GM18858 (cell line): ENCODE data around the gene B3GLCT.

ENCODE experiments used
- ATAC-seq: cut with Tn5 transposase; IDR thresholded peaks from one replicate; pipeline ENCODE4 v1.9.1; 2021; ENCODE audit not compliant: unreplicated experiment

B3GLCT gene

DNA sequence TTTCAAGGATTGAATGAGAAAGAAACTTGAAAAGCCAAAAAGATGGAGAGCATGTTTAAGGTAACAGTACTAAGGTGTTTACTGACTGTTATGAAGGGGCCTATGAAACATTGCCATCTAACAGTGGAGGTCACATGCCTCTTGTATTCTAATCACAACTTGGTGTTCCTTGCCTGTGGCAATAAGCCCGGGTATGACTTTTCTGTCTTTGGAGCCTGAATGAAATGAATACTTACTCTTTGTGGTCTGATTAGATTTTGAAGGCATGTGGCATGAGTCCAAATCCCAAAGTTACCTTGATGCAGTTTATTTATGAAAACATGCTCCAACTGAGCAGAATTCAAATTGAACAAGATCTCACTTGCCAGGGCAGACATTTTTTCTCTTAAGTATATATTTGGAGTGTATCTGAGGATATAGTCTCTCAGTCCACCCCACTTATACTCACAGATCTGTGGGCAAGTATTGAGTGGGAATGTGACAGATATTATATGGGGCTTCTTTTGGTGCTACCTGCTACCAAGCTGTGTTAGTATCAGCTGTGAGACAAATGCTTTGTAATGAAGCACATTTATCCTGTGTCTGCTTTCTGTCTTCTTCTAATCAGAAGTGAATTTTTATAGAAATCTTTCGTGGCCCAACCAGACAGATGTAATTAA, 67.5 kb downstream of the B3GLCT start:
- no peak for ATAC-seq

GRCh38 chr13:31274390-31274789, 74.6 kb downstream of the B3GLCT start:
- no peak for ATAC-seq

GRCh38 chr13:31276421-31276820, 76.6 kb downstream of the B3GLCT start:
- no peak for ATAC-seq

- ATAC-seq: no peak
Observed at GRCh38 chr13:31278869-31279268, 79.1 kb downstream of the B3GLCT start.

- no peak for ATAC-seq
Observed at GRCh38 chr13:31282741-31283455, 83.1 kb downstream of the B3GLCT start.

DNA sequence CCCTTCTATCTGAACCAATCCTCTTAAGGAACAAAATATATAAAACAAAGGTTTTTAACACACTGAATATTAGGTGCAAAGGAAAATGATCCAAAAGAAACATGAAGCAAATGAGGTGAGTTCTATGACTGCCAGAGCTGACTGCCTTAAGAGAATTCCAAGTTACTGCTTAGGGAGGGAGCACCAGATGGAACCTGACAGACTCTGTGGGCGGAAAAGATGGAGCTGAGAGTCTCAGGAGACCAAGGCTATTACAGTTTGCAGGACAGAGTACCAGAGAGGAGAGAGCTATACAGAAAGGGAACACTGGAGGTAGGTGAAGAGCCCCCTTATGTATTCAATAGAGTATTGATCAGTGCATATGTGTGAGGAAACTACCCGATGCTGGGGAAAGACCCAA, 87.2 kb downstream of the B3GLCT start:
- no peak for ATAC-seq

DNA sequence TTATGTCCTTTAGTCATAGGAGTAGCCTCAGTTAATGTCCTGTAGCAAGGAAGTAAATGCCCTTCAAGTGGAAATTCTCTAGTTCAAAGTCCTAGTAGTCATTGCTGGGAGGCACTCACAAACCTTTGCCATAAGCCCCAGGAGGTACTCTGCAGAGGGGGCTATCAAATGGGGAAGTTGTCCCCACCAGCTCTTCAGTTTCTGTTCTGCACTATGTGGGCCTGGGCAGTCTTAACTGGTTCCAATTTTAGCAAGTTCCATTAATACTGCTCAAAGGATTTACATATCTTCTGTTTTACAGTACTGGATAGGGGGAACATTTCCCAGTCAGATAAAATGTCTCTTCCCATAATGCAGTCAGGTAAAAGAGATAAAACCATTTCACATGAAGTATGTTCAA, 101.3 kb downstream of the B3GLCT start:
- ATAC-seq: no peak

- ATAC-seq: no peak
Observed at GRCh38 chr13:31310356-31310755, 110.6 kb downstream of the B3GLCT start.

DNA sequence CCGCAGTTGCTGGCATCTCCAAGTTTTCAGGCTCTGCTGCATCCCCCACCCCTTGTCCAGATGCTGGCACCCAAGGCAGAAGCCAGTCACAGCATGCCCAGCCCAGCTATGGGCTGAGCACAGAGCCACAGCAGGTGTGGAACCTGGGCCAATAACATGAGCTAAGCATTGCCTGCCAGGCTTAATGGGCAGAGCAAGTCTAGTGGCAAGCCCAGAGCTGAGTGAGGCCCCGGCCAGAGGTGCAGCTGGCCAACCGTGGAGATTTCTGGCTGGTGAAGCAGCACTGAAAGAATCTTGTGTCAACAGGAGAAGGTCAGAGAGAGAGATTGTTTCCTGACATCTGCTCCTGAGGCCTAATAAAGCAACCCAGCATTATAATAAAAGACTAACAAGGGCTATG, 111.0 kb downstream of the B3GLCT start:
- no peak for ATAC-seq

DNA sequence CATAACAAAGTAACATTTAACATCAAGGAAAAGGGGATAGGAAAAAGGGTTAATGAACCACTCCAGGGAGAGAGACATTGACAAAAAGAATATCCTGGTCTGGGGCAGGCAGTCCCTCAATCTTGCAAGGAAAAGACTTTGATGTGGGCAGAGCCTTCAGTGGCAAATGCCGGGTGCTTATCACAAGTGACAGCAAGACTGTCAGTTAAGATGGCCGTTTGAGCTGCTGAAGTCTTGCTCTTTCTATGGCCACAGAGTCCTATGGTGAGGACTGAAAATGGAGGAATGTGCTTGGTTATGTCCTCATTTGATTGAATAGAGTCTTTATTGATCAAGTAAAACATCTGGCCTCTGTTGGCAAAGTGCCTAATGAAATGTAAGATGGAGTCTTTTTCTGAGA, 112.1 kb downstream of the B3GLCT start:
- ATAC-seq: no peak

- ATAC-seq: no peak
Observed at GRCh38 chr13:31314961-31315360, 115.2 kb downstream of the B3GLCT start.

DNA sequence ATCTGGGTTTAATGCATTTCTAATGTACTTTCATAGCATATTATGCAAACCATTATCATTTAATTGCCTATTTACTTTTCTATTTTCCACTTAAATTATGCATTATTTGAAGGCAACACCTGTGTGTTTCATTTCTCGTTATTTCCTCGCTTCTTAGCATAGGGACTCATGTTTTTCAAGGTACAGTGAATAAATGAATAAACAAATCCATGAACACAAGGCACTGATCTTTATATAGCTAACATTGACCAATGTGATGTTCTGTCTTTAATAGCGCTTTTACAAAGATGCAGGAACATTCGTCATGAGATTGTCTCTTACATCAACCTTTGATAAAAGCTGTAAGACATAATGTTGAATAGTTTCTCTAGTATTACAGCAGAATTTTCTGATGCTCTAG, 121.2 kb downstream of the B3GLCT start:
- ATAC-seq: no peak

DNA sequence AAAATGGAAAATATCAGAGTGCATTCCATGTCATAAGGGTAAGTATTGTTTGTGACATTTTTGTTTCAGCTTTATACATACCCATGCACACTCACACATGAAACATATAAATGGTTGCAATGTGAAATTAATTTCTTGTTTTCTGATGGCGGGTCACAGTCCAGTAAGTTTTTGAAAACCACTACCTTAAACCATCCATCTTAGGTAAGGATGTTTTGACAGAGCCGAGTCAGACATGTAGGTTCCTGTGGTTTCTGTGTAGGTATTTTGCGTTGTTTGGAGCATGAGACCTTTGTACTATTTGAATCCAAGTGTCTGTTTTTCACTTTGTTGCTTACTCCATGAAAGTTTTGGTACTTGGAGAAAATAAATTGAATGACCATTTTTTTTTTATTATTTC, 121.7 kb downstream of the B3GLCT start:
- ATAC-seq: no peak

- no peak for ATAC-seq
Observed at GRCh38 chr13:31322026-31322425, 122.3 kb downstream of the B3GLCT start.

DNA sequence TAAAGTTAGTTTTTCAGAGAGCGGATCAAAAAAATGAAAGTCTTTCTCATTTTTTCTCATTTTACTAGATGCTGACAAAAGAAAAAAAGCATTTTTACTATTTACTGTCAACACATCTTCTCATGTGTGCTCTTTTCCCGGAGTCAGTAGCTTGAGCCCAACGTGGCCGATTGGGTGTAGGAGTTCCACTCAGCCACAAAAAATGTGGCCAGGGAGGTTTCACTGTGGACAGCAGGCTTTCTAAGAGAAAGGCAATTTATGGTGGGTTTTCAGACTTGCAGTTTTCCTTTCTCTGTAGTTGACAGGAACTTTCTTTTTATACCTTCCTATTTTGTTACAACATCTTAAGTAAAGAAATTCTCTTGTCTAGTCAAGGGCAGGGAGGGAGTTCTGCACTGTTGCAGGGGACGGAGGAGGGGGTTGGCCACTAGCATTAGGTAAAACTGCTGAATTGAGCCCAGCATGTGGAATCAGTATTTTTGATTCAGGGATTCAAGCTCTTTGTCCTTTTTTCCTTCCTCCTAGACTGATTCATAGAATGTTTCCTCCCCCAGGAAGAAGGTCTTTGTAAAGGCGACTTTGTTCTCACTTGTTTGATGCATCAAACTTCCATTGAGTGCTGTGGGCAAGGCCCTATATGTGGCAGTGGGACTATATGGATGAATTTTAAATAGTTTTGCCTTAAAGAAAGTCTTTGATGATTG, 123.1 kb downstream of the B3GLCT start:
- no peak for ATAC-seq

GRCh38 chr13:31327182-31327860, 127.5 kb downstream of the B3GLCT start:
- no peak for ATAC-seq

GRCh38 chr13:31328549-31329235, 128.9 kb downstream of the B3GLCT start:
- ATAC-seq: no peak

GRCh38 chr13:31330236-31330635, 130.5 kb downstream of the B3GLCT start:
- ATAC-seq: no peak

DNA sequence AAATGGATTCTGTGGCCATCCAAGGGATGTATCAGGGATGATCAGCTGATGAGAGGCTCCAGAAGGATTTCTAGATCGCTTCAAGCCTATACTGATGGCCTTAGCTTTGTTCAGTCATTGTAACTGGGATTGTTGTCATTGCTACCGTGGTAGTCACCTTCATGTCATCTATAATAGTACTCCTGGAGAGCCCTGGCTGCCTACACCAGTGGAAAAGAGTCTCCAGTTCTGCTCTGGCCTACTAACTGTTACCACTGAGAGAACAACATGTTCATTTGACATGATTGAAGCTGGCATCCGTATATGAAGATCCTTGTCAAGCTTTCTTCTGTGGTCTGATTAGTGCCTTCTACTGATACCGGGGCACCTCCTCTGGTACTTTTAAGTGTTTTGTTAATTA, 131.3 kb downstream of the B3GLCT start:
- ATAC-seq: no peak

GRCh38 chr13:31334547-31334946, 134.8 kb downstream of the B3GLCT start:
- no peak for ATAC-seq

DNA sequence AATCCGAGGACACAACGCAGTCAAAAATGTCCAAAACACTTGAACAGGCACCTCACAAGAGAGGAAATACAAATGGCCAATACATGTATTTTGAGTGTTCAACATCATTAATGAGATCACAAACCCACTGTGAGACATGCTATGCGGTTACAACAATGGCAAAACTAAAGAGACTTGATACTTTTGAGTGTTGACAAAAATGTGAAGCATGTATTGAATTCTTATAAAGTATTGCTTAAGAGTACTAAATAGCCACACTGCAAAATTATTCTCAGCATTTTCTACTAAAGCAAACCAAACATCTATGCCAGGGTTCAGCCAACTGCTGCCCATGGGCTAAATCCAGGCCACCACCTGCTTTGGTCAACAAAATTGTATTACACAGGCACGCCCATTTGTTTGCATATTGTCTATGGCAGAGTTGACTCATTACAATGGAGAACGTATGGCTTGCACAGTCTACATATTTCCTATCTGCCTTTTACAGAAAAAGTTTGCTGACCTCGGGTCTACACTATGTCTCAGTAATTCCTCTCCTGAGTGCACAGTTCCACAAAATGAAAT, 135.3 kb downstream of the B3GLCT start:
- ATAC-seq: no peak
